GM12878 (cell line): Measurements from ENCODE around the gene PDZRN4.

ENCODE experiments used
- CBX3 ChIP-seq: fragments of 200-600 bp; sonication (generic); IDR thresholded peaks from 2 replicates; pipeline ENCODE4 v1.6.1; 2016; ENCODE audit warnings: low read depth, borderline replicate concordance
- CEBPB ChIP-seq, 2 experiments: fragments of 150-350 bp in 1 of 2; IDR thresholded peaks; 2 replicates each; pipeline ENCODE4 v1.6.1; 2012 to 2014; ENCODE audit warnings: low read depth in 2 of 2, low read length in 2 of 2, borderline replicate concordance in 1 of 2, inconsistent platforms in 1 of 2
- MYC ChIP-seq: IDR thresholded peaks from 2 replicates; pipeline ENCODE4 v1.6.1; 2011; ENCODE audit warnings: mild to moderate bottlenecking, low read length, moderate library complexity, inconsistent platforms; ENCODE audit not compliant: insufficient read depth, insufficient replicate concordance, insufficient read length, severe bottlenecking
- POLR2AphosphoS2 ChIP-seq: IDR thresholded peaks from 2 replicates; pipeline ENCODE4 v1.6.1; 2011; ENCODE audit warnings: low read depth, mild to moderate bottlenecking, low read length, improper control_type of control experiment, moderate library complexity
- POLR2AphosphoS5 ChIP-seq: IDR thresholded peaks from 2 replicates; pipeline ENCODE4 v1.6.1; 2011; ENCODE audit warnings: mild to moderate bottlenecking, low read length, inconsistent platforms
- TBL1XR1 ChIP-seq: IDR thresholded peaks from 2 replicates; pipeline ENCODE4 v1.6.1; 2012; ENCODE audit warnings: low read depth, low read length, improper control_type of control experiment
- TCF12 ChIP-seq: IDR thresholded peaks from 2 replicates; pipeline ENCODE4 v1.6.1; 2011; ENCODE audit warnings: low read depth, mild to moderate bottlenecking, low read length
- ZNF24 ChIP-seq: fragments of 450-650 bp; IDR thresholded peaks from 2 replicates; pipeline ENCODE4 v1.6.1; 2017; ENCODE audit warnings: antibody characterized with exemption, mild to moderate bottlenecking
- TF ChIP-seq, protein P1 (sequence below), 3 experiments: IDR thresholded peaks in 2 of 3; conservative IDR thresholded peaks in 1 of 3; 2 replicates each; pipeline ENCODE4 v1.5.1; 2011; ENCODE audit warnings: low read depth in 3 of 3, low read length in 3 of 3, mild to moderate bottlenecking in 3 of 3, control low read depth in 2 of 3, moderate library complexity in 2 of 3, inconsistent platforms in 1 of 3, mixed read lengths in 1 of 3; ENCODE audit not compliant: control insufficient read depth in 2 of 3, insufficient read depth in 1 of 3; ENCODE audit errors: extremely low read depth in 1 of 3
- TF ChIP-seq, protein P2 (sequence below): fragments of 450-650 bp; formaldehyde crosslinking; IDR thresholded peaks from 2 replicates; pipeline ENCODE4 v1.5.0; 2022; ENCODE audit warnings: mild to moderate bottlenecking, missing genetic modification characterization
- TF ChIP-seq, protein P3 (sequence below): fragments of 450-650 bp; IDR thresholded peaks from 2 replicates; pipeline ENCODE4 v1.6.1; 2016; ENCODE audit warnings: mild to moderate bottlenecking, moderate library complexity, borderline replicate concordance
- TF ChIP-seq, protein P4 (sequence below): IDR thresholded peaks from 2 replicates; pipeline ENCODE4 v1.6.1; 2012; ENCODE audit warnings: low read length, inconsistent platforms

DNA sequence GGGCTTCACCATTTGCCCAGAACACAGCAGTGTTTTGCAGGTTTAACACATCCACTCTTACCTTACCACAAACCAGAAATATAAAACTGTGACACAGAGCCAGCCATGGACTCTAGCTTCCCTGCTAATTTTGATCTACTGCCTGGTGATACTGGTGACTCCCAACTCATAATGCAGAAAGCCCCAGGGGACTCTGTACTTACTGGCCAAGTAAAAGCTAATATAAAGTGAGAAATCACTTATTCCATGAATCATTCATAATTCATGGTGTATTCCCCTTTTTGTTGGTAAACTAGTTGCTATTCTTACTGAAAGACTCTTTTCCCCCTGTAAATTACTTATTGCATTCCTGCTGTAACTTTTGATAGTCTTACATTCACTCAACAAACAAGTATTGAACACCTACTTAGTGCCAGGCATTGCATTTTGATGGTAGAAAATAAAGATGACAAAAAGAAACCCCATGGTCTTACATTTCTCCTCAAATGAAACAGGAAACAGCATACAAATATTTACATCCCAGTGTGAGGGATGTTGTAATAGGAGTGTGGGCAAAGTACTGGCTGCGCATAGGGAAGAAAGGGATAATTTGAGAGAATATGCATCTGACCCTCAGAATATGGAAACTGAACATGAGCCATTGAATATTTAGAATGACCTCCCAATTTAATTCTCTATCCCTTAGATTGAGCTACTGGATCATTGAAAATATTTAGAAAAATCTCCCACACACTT, 279.6 kb downstream of the PDZRN4 start:
- TF ChIP-seq POLR2AphosphoS2: no peak
- TF ChIP-seq, protein P1, sequence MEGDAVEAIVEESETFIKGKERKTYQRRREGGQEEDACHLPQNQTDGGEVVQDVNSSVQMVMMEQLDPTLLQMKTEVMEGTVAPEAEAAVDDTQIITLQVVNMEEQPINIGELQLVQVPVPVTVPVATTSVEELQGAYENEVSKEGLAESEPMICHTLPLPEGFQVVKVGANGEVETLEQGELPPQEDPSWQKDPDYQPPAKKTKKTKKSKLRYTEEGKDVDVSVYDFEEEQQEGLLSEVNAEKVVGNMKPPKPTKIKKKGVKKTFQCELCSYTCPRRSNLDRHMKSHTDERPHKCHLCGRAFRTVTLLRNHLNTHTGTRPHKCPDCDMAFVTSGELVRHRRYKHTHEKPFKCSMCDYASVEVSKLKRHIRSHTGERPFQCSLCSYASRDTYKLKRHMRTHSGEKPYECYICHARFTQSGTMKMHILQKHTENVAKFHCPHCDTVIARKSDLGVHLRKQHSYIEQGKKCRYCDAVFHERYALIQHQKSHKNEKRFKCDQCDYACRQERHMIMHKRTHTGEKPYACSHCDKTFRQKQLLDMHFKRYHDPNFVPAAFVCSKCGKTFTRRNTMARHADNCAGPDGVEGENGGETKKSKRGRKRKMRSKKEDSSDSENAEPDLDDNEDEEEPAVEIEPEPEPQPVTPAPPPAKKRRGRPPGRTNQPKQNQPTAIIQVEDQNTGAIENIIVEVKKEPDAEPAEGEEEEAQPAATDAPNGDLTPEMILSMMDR (IDR thresholded peaks at IDR 0.05 in 2 of 3, conservative IDR thresholded peaks at IDR 0.05 in 1 of 3; ENCODE audit: control insufficient read depth in 2 of 3, extremely low read depth in 1 of 3, insufficient read depth in 1 of 3, low read depth in 3 of 3, low read length in 3 of 3): no peak
- TF ChIP-seq MYC: no peak
- TF ChIP-seq CBX3: no peak
- TF ChIP-seq CEBPB (IDR thresholded peaks at IDR 0.05; ENCODE audit: borderline replicate concordance in 1 of 2, low read depth in 2 of 2, low read length in 2 of 2): no peak
- no peak for TF ChIP-seq TBL1XR1
- TF ChIP-seq, protein P2, sequence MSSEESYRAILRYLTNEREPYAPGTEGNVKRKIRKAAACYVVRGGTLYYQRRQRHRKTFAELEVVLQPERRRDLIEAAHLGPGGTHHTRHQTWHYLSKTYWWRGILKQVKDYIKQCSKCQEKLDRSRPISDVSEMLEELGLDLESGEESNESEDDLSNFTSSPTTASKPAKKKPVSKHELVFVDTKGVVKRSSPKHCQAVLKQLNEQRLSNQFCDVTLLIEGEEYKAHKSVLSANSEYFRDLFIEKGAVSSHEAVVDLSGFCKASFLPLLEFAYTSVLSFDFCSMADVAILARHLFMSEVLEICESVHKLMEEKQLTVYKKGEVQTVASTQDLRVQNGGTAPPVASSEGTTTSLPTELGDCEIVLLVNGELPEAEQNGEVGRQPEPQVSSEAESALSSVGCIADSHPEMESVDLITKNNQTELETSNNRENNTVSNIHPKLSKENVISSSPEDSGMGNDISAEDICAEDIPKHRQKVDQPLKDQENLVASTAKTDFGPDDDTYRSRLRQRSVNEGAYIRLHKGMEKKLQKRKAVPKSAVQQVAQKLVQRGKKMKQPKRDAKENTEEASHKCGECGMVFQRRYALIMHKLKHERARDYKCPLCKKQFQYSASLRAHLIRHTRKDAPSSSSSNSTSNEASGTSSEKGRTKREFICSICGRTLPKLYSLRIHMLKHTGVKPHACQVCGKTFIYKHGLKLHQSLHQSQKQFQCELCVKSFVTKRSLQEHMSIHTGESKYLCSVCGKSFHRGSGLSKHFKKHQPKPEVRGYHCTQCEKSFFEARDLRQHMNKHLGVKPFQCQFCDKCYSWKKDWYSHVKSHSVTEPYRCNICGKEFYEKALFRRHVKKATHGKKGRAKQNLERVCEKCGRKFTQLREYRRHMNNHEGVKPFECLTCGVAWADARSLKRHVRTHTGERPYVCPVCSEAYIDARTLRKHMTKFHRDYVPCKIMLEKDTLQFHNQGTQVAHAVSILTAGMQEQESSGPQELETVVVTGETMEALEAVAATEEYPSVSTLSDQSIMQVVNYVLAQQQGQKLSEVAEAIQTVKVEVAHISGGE: no peak
- no peak for TF ChIP-seq POLR2AphosphoS5
- no peak for TF ChIP-seq TCF12
- TF ChIP-seq ZNF24: no peak
- TF ChIP-seq, protein P3, sequence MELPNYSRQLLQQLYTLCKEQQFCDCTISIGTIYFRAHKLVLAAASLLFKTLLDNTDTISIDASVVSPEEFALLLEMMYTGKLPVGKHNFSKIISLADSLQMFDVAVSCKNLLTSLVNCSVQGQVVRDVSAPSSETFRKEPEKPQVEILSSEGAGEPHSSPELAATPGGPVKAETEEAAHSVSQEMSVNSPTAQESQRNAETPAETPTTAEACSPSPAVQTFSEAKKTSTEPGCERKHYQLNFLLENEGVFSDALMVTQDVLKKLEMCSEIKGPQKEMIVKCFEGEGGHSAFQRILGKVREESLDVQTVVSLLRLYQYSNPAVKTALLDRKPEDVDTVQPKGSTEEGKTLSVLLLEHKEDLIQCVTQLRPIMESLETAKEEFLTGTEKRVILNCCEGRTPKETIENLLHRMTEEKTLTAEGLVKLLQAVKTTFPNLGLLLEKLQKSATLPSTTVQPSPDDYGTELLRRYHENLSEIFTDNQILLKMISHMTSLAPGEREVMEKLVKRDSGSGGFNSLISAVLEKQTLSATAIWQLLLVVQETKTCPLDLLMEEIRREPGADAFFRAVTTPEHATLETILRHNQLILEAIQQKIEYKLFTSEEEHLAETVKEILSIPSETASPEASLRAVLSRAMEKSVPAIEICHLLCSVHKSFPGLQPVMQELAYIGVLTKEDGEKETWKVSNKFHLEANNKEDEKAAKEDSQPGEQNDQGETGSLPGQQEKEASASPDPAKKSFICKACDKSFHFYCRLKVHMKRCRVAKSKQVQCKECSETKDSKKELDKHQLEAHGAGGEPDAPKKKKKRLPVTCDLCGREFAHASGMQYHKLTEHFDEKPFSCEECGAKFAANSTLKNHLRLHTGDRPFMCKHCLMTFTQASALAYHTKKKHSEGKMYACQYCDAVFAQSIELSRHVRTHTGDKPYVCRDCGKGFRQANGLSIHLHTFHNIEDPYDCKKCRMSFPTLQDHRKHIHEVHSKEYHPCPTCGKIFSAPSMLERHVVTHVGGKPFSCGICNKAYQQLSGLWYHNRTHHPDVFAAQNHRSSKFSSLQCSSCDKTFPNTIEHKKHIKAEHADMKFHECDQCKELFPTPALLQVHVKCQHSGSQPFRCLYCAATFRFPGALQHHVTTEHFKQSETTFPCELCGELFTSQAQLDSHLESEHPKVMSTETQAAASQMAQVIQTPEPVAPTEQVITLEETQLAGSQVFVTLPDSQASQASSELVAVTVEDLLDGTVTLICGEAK: no peak
- TF ChIP-seq, protein P4, sequence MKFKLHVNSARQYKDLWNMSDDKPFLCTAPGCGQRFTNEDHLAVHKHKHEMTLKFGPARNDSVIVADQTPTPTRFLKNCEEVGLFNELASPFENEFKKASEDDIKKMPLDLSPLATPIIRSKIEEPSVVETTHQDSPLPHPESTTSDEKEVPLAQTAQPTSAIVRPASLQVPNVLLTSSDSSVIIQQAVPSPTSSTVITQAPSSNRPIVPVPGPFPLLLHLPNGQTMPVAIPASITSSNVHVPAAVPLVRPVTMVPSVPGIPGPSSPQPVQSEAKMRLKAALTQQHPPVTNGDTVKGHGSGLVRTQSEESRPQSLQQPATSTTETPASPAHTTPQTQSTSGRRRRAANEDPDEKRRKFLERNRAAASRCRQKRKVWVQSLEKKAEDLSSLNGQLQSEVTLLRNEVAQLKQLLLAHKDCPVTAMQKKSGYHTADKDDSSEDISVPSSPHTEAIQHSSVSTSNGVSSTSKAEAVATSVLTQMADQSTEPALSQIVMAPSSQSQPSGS: no peak
